ENCODE data around the gene PITRM1. TPM values are rescaled to one million over a fixed set of nuclear protein-coding genes. Genes with fewer than 3 reads are reported as not detected.

PITRM1 gene
- polyA plus RNA-seq, 1 of the 3 experiments (the other 2 are of a cell fraction), result 79.6 TPM

GRCh38 chr10:3122486-3123205 is 49.9 kb downstream of the PITRM1 start:
- Histone ChIP-seq H3K9ac (no peak overlapping the region), H3K79me2 (ENCODE audit: insufficient read depth) (peaks cover 25% of the 10 kb centered on the region; the same call in 1 of the 2 replicates), H3K4me3 (ENCODE audit: low read depth in 2 of 2, low read length in 1 of 2) (no peak overlapping the region), H3F3A (replicated peaks; ENCODE audit: insufficient read depth) (no peaks in the 10 kb centered on the region), H3K4me1 (ENCODE audit: control insufficient read depth in 1 of 2, insufficient read depth in 2 of 2, low read depth in 1 of 2, low read length in 1 of 2) (no peaks in the 10 kb centered on the region; a peak in 1 of 4 replicates), H4K20me1 (ENCODE audit: insufficient read depth) (no peaks in the 10 kb centered on the region), H3K36me3 (replicated peaks in 1 of 2; ENCODE audit: control insufficient read depth in 1 of 2, insufficient read depth in 2 of 2, low read length in 1 of 2) (peaks cover 46 to 78% of the 10 kb centered on the region in 2 experiments), H2AFZ (ENCODE audit: low read depth) (no peak overlapping the region), H3K27ac (ENCODE audit: low read depth in 2 of 2, low read length in 1 of 2) (no peak overlapping the region), H3K9me3 (no peaks in the 10 kb centered on the region), H3K27me3 (ENCODE audit: insufficient read depth) (no peaks in the 10 kb centered on the region), H3K4me2 (no peak overlapping the region), H3K9me2 (no peaks in the 10 kb centered on the region)
- CTCF ChIA-PET, result no interaction called here
- 85% methylated on average over 26 of the region's 27 CpGs for WGBS (ENCODE audit: low lambda C conversion rate)
- DNase-seq, result no peak
- POLR2A ChIA-PET, result no interaction called here
- TF ChIP-seq JUND (IDR thresholded peaks at IDR 0.05), result no peak
- TF ChIP-seq SMC3 (IDR thresholded peaks at IDR 0.05; ENCODE audit: low read depth, low read length), result no peak
- TF ChIP-seq YY1 (IDR thresholded peaks at IDR 0.05; ENCODE audit: low read depth), result no peak
- TF ChIP-seq FOXJ3 (CRISPR knock-in tag; IDR thresholded peaks at IDR 0.05), result no peak
- no peak for TF ChIP-seq EZH2phosphoT487 (IDR thresholded peaks at IDR 0.05; ENCODE audit: borderline replicate concordance, low read depth)
- no peak for TF ChIP-seq FOSL2 (IDR thresholded peaks at IDR 0.05; ENCODE audit: borderline replicate concordance, low read depth)
- TF ChIP-seq CTCF (IDR thresholded peaks at IDR 0.05), result no peak

GRCh38 chr10:3122034-3122433 is 50.5 kb downstream of the PITRM1 start:
- Histone ChIP-seq H3K9ac (no peak overlapping the region), H3F3A (replicated peaks; ENCODE audit: insufficient read depth) (no peaks in the 10 kb centered on the region), H3K9me2 (no peaks in the 10 kb centered on the region), H3K4me2 (no peak overlapping the region), H3K4me1 (ENCODE audit: control insufficient read depth in 1 of 2, insufficient read depth in 2 of 2, low read depth in 1 of 2, low read length in 1 of 2) (no peaks in the 10 kb centered on the region; a peak in 1 of 4 replicates), H3K4me3 (ENCODE audit: low read depth in 2 of 2, low read length in 1 of 2) (no peak overlapping the region), H3K79me2 (ENCODE audit: insufficient read depth) (peaks cover 26% of the 10 kb centered on the region; the same call in 1 of the 2 replicates), H3K9me3 (no peaks in the 10 kb centered on the region), H3K36me3 (replicated peaks in 1 of 2; ENCODE audit: control insufficient read depth in 1 of 2, insufficient read depth in 2 of 2, low read length in 1 of 2) (peaks cover 47 to 80% of the 10 kb centered on the region in 2 experiments), H3K27me3 (ENCODE audit: insufficient read depth) (no peaks in the 10 kb centered on the region), H2AFZ (ENCODE audit: low read depth) (no peak overlapping the region), H4K20me1 (ENCODE audit: insufficient read depth) (no peaks in the 10 kb centered on the region), H3K27ac (ENCODE audit: low read depth in 2 of 2, low read length in 1 of 2) (no peak overlapping the region)
- CTCF ChIA-PET, result no interaction called here
- DNase-seq, result no peak
- POLR2A ChIA-PET, result no interaction called here
- TF ChIP-seq GATA2 (CRISPR knock-in tag; IDR thresholded peaks at IDR 0.05) (no peak), IRF3 (IDR thresholded peaks at IDR 0.05; ENCODE audit: low read depth, low read length) (no peak), SIN3A (IDR thresholded peaks at IDR 0.05; ENCODE audit: borderline replicate concordance, low read depth, low read length) (no peak), RXRA (IDR thresholded peaks at IDR 0.05; ENCODE audit: borderline replicate concordance, low read depth) (no peak), EZH2phosphoT487 (IDR thresholded peaks at IDR 0.05; ENCODE audit: borderline replicate concordance, low read depth) (no peak)
- 86% methylated on average over 12 of the region's 14 CpGs for WGBS (ENCODE audit: low lambda C conversion rate)
